IPS-NIHi11 (cell line): Measurements from ENCODE around the gene NXPH2.
"Not testable (repeated sequence)": the region's sequence is repeated elsewhere in the genome, so short reads cannot be mapped to it uniquely, and the experiment has no call there.

Source experiments
- DNase-seq: peaks from one replicate; pipeline ENCODE4 v3.0.0; 2012; ENCODE audit warnings: mixed read lengths, low spot score

NXPH2 gene

GRCh38 chr2:138757384-138757783, 22.8 kb downstream of the NXPH2 start:
- no peak for DNase-seq

DNA sequence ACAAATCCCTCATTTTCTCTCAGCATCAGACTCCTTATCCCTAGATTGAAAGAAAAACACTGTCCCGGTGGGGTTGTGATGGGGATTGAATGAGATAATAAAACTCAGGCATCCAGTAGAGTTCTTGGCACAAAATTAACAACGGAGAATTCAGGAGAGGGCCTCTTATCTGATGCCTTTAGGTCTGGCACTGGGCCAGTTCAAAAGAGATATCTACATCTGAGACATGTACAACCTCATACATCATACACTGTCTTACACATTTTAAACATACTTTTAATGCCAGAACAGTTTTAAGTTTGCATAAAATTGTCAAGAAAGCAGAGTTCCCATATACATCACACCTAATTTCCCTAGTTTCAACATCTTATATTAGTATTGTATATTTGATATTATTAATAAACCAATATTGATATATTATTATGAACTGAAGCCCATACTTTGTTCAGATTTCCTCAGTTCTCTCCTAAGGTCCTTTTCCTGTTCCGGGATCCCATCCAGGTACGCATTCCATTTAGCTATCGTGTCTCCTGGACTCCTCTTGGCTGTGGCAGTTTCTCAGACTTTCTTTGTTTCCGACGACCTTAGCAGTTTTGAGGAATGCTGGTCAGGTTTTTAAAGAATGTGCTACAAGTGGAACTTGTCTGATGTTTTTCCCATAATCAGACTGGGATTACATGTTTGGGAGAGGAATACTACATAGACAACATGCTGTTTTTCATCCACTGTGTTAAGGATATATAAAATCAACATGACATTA, 27.8 kb downstream of the NXPH2 start:
- DNase-seq, result no peak

DNA sequence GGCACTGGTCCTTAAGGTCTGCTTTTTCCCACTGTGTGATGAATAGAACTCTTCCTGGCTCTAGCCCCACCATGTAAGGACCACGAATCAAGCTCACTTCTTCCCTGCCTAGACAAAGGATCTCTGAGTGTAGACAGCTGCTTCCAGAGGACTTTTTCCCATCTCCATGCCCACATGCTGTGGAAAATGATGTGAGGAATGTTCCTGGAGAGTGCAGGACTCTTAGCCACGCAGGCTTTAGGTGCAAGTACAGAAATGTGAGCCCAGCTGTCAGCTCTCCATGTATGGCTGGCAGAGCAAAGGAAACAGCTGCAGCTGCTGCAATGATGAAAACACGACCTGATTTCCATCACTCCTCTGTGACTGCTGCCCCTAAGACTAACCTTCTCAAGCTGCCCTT, 35.5 kb downstream of the NXPH2 start:
- DNase-seq, result no peak

DNA sequence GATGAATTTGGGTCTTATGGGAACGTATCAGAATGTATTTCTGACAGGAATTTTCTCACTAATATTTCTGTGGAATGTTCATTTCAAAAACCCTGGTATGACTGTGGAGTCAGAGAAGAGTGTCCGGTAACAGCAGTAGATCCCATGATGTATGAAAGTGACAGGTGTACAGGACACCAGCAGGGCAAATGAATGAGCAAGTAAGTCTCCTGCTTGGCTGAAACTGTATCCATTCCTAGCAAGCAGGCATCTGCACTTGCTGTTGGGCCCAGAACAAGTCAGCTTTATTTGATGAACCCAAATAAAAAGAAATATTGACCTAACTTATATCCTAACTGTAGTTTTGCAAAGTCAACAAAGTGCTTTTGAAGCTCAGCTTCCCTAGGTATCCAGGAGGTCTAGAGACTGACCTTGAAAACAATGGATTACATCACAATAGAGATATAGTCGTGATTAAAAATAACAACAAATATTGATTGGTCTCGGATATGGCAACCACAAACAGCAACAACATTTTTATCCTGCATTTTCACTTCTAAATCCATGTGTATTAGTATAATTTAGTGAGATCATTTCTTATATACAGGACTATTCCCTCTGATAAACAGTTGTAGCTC, 37.6 kb downstream of the NXPH2 start:
- DNase-seq, result no peak

DNA sequence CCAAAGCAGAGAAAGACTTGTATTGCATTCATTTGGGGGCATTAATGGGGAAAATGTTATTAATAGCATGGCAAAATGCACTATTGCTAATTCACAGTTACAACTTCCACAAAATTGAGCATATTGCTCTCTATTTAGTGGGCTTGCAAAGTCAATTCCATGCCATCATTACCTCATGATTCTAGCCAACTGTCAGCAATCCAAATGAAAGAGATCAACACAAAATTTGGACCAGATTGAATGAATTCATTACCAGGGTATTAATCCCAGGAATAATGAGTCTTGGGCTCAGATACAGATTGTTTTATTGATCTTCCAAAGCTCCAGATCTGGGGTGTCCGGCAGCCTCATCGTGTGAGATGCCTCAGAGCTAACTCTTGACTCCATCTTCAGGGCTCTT, 38.3 kb downstream of the NXPH2 start:
- no peak for DNase-seq

- DNase-seq, result not testable (repeated sequence)
These were observed 43.1 kb downstream of the NXPH2 start for GRCh38 chr2:138737009-138737554.

DNA sequence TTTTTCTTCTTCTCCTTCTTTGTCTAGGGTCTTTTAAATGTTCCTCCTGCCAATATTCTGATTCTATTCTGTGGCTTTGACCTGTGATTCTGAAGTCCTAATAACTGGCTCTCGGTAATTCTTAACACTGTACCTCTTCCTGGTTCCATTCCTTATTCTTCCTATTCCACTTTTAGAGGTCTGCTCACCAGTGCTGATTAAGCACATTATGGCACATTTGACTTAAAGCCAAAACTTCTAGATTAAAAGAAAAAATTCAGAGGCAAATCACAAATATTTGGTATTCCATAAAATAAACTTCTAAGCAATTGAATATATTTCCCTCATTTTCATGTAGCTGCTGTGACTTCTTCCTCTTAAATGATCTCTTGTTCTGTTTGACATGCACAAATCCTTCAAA, 47.5 kb downstream of the NXPH2 start:
- no peak for DNase-seq

DNA sequence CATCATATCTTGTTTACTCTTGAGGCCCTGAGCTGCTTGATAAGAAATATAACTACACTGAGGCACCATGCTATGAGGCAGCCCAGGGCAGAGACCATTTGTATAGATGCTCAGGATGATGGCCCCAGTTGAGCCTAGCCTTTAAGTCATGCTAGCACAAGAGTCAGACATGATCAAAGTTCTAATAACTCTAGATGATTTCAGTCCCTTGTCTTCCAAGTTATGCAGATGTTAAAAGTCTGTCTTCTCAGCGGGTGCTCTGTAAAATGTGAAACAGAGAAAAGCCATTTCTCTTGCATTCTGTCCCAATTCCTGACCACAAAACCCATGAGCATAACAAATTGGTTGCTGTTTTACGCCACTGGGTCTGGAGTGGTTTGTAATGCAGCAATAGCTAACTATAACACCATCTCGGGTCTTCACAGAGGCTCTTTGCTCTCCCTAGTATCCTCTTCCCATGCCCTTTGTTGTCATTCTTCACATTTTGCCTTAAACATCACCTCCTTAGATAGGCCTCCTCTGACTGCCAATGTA, 49.6 kb downstream of the NXPH2 start:
- DNase-seq, result no peak

GRCh38 chr2:138727956-138728355, 52.2 kb downstream of the NXPH2 start:
- no peak for DNase-seq

- DNase-seq, result no peak
These were observed 53.5 kb downstream of the NXPH2 start for GRCh38 chr2:138726681-138727080.

GRCh38 chr2:138724729-138725459, 55.3 kb downstream of the NXPH2 start:
- DNase-seq, result no peak

GRCh38 chr2:138724327-138724726, 55.9 kb downstream of the NXPH2 start:
- DNase-seq, result no peak

DNA sequence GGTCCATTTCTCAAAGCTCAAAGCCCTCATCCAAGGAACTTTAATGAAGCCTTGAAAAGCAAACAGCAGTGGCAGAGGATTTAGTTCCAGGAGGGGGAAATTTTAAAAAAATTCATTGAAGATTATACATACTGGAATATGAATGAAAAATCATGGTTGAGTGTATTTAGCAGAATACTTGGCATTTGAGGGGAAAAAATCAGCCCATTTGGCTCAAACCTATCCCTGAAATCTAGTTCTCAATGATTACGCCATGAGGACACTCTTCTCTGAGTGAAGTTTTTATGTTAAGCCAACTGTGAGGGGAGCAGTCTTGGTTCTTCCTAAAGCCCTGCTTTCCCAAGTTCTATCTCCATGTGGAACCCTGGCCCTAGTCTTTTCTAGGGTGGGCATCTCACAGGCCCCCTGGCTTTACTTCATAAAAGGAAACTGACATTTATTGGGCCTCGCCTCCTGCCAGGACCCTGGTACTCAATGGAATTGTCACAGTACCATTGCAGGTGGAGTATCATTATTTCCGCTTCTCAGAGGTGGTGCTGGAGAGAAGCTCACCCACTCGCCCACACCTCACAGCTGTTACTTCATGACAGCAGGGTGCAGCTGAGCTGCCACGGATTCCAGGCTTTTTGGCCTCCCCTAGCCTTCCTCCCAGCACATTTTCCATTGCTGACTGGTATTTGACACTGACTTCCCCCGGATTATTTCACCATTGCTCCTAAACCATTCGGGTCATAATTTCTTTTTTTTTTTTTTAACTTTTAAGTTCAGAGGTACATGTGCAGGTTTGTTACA, 56.8 kb downstream of the NXPH2 start:
- no peak for DNase-seq

DNA sequence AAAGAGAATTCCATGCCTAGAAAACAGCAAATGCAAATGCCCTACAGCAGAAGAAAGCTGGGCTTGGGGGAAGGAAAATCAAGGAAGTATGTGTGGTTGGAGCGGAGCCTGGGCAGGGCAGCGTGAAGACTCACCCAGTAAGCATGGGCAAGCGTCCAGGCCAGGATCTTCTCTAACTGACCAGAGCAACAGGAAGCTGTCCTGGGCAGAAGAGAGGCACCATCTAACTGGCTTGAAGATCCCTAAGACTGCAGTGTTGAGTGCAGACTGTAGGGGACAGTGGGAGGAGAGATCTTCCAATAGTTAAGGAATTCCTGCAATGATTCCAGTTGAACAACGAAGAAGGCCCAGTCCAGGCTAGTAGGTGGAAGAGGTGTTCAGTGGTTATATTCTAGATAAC, 57.9 kb downstream of the NXPH2 start:
- DNase-seq, result peak; percentile 6

DNA sequence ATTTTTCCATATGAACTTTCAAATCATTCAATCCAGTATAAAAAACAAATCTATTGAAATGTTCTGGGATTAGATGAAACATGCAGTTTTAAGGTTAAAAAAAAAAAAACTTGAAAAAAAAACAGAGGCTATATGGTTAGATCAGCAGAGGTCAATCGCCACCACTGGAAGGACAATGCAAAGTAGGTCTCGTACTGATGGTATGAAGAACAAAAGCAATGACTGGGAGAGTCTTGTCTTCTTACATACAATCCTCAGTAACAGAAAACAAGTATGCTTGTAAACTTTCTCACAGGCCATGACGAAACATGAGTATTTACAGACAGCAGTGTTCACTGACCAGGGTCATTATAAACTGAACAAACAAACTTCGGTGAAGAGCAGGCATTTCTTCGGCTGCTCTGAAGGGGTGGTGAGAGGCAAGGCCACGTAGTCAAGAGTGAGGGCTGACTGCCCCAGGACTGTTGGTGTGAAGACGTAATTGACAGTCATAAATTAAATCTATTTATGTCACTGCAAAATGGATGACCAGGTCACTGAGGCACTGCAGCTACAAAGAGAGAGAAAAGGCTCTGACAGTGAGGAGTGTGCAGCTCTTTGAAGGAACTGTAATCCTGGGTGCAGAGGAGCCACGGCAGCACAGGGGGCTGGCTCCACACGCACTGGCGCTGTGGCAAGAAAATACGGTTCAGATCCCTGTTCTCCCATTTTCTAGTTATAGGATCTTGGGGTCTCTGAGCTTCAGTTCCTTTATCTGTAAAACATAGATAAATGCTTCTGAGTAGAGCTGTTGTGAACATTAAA, 60.0 kb downstream of the NXPH2 start:
- DNase-seq, result no peak

- no peak for DNase-seq
These were observed 61.8 kb downstream of the NXPH2 start for GRCh38 chr2:138718405-138718804.

- no peak for DNase-seq
These were observed 64.0 kb downstream of the NXPH2 start for GRCh38 chr2:138716183-138716582.

- no peak for DNase-seq
These were observed 66.7 kb downstream of the NXPH2 start for GRCh38 chr2:138713504-138713903.

DNA sequence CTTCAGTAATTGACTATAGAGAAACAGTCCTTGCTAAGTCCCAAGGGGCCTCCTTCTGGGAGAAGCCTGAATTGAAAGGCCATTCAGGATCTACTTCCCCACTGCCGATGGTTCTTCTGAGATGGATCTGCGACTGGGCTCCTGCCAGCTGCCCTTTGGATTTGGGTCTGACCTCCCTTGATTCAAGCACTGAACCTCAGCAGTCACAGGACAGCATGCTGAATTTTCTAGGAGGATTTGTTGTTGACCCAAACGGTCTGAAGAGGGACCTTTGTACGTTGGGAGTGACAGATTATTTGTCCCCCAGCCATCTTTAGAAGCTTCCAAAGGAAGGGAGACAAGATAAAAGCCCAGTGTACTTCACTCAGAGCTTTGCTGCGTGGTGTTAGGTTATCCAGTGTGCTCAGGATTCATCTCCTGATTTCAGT, 67.1 kb downstream of the NXPH2 start:
- DNase-seq, result no peak

DNA sequence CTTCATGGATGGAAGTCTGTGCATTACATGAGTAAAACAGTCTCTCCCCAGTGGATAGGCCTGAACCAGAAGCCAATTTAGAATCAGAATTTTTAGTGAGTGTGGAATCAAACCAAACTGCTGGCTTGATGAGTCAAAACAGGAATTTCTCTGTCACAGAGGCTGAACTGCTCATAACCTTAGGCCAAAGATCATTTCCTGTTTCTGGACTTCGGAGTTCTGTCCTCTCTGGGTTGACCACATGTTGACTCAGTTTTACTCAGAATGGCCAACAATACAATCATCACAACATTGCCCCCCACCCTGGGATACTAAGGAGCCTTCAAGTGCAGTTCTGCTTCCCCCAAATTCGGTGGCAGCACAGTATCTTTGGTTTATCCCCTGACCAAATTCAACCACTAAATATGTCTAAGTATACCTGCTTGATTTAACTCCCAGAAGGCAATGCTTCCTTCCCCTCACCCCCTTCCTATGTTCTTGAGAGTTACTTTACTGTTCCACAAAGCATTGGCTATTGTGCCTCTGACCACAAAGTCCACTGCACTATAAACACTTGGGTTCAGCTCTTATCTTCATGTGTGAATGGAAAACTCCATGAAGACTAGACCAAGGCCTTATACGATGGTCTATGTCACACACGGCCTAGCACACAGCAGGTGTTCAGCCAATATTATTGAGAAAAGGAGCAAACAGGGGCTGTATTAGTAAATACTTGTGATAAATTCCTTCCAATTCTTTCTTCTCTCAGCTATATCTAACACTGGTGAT, 67.8 kb downstream of the NXPH2 start:
- no peak for DNase-seq
